GM19395 (cell line): ENCODE measurements around the gene POLR3H.

Experiments used
- ATAC-seq: cut with Tn5 transposase; IDR thresholded peaks from one replicate; pipeline ENCODE4 v1.9.1; 2021; ENCODE audit warnings: mild to moderate bottlenecking, moderate library complexity; ENCODE audit not compliant: unreplicated experiment

Gene POLR3H

GRCh38 chr22:41522813-41523212 is 21.5 kb downstream of the POLR3H start:
- no peak for ATAC-seq

GRCh38 chr22:41521126-41521525 is 23.1 kb downstream of the POLR3H start:
- ATAC-seq: no peak

- ATAC-seq: no peak
Observed at GRCh38 chr22:41518048-41518347, 26.3 kb downstream of the POLR3H start.

GRCh38 chr22:41517172-41518047 is 26.9 kb downstream of the POLR3H start:
- ATAC-seq: no peak

GRCh38 chr22:41516462-41516861 is 27.8 kb downstream of the POLR3H start:
- ATAC-seq: no peak

- ATAC-seq: no peak
Observed at GRCh38 chr22:41513391-41513790, 30.9 kb downstream of the POLR3H start.

- ATAC-seq: no peak
Observed at GRCh38 chr22:41512421-41513194, 31.7 kb downstream of the POLR3H start.

- no peak for ATAC-seq
Observed at GRCh38 chr22:41511521-41511968, 32.7 kb downstream of the POLR3H start.

- ATAC-seq: no peak
Observed at GRCh38 chr22:41508770-41509170, 35.5 kb downstream of the POLR3H start.

GRCh38 chr22:41507330-41508063 is 36.8 kb downstream of the POLR3H start:
- no peak for ATAC-seq

GRCh38 chr22:41505511-41506220 is 38.6 kb downstream of the POLR3H start:
- ATAC-seq: no peak

GRCh38 chr22:41504816-41505215 is 39.5 kb downstream of the POLR3H start:
- ATAC-seq: no peak

- ATAC-seq: no peak
Observed at GRCh38 chr22:41504397-41504796, 39.9 kb downstream of the POLR3H start.

- no peak for ATAC-seq
Observed at GRCh38 chr22:41501209-41501608, 43.1 kb downstream of the POLR3H start.

- no peak for ATAC-seq
Observed at GRCh38 chr22:41500303-41500702, 44.0 kb downstream of the POLR3H start.

GRCh38 chr22:41499624-41500280 is 44.5 kb downstream of the POLR3H start:
- ATAC-seq: no peak

- no peak for ATAC-seq
Observed at GRCh38 chr22:41498303-41498835, 45.9 kb downstream of the POLR3H start.

GRCh38 chr22:41491374-41492100 is 52.7 kb downstream of the POLR3H start:
- no peak for ATAC-seq

GRCh38 chr22:41488596-41489385 is 55.5 kb downstream of the POLR3H start:
- no peak for ATAC-seq
